Uterus (tissue), 2 donors: Measurements from ENCODE around the gene ALG3.

Source experiments
- POLR2A ChIP-seq, 2 donors: fragments of 450-650 bp; IDR thresholded peaks; one replicate each; pipeline ENCODE4 v1.6.1; 2016; ENCODE audit warnings: antibody characterized with exemption in 2 of 2, mild to moderate bottlenecking in 1 of 2, moderate library complexity in 1 of 2
- TF ChIP-seq, protein P1 (sequence below), 4 experiments: fragments of 200-600 bp in 2 of 4; fragments of 450-650 bp in 2 of 4; sonication (generic) in 2 of 4; IDR thresholded peaks; one replicate each; pipeline ENCODE4 v1.5.1; 2016 to 2019; ENCODE audit warnings: antibody characterized with exemption in 4 of 4, mild to moderate bottlenecking in 2 of 4, moderate library complexity in 1 of 4

DNA sequence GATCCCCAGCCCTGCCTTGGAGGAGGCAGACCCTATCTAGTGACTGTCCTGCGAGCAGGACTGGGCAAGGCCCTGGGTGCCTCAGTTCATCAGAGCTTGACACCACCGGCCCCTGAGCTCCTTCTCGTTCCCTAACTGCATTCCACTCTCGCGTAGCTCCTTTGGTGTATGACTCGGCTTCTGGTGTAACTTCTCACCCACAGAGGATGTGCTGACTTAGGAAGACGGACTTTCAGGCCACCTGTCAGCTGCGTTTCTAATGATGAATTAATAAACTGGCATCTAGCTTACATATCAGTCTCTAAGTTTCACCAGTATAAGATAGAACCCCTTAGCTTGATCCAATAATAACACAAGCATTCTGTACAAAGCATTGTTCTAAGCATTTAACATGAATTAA is 45.2 kb downstream of the ALG3 start:
- TF ChIP-seq, protein P1, sequence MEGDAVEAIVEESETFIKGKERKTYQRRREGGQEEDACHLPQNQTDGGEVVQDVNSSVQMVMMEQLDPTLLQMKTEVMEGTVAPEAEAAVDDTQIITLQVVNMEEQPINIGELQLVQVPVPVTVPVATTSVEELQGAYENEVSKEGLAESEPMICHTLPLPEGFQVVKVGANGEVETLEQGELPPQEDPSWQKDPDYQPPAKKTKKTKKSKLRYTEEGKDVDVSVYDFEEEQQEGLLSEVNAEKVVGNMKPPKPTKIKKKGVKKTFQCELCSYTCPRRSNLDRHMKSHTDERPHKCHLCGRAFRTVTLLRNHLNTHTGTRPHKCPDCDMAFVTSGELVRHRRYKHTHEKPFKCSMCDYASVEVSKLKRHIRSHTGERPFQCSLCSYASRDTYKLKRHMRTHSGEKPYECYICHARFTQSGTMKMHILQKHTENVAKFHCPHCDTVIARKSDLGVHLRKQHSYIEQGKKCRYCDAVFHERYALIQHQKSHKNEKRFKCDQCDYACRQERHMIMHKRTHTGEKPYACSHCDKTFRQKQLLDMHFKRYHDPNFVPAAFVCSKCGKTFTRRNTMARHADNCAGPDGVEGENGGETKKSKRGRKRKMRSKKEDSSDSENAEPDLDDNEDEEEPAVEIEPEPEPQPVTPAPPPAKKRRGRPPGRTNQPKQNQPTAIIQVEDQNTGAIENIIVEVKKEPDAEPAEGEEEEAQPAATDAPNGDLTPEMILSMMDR (IDR thresholded peaks at IDR 0.05), result no peak
- TF ChIP-seq POLR2A (IDR thresholded peaks at IDR 0.05), result no peak
